Stimulated activated CD8-positive, alpha-beta memory T cell treated with anti-CD3 and anti-CD28 coated beads, Interleukin-4, amount 100 ng/mL, for 4 hours (primary cell): ENCODE results near the gene ADAMTSL1.

Source experiments
- DNase-seq, 2 donors: peaks; one replicate each; pipeline ENCODE4 v3.0.0-alpha.2; 2020; ENCODE audit warnings: low read depth in 2 of 2, low spot score in 1 of 2

ADAMTSL1 gene

GRCh38 chr9:18606281-18606680 lies 132.3 kb downstream of the ADAMTSL1 start:
- no peak for DNase-seq

DNA sequence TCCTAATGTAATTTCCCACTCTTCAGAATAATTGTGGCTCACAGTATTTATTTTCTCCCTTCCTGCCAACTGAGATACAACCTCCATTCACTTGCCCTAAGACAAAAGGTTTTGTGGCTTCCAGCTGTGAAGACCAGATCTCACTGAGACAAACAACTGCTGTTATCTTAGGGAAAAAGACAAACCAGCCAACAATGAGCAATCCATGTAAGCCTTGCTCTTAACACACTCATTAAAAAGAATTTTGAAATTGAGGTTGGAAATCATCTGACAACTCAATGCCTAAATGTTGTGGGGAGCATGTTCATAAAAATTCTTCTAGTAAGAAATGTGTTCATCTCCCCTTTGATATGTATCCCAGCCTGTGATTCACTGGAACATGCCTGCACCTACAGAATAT lies 132.9 kb downstream of the ADAMTSL1 start:
- DNase-seq, result no peak

DNA sequence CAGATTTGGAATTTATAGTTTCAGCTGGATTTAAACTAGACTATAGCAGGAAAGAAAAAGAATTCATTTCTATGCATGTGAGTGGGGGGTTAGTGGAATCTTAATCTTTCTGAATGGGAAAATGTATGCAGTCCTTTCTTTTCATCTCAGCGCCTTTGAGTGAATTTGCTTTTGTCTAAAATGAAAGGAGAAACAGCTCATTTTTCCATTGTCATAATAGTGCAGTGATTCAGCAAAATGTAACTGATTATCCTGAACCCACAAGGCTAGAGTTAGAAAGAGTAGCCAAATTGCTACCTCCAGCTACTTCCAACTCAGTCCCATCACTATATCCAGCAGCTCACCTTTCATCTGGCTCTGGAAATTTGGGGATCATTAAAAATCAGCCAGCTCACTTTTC lies 134.4 kb downstream of the ADAMTSL1 start:
- no peak for DNase-seq

DNA sequence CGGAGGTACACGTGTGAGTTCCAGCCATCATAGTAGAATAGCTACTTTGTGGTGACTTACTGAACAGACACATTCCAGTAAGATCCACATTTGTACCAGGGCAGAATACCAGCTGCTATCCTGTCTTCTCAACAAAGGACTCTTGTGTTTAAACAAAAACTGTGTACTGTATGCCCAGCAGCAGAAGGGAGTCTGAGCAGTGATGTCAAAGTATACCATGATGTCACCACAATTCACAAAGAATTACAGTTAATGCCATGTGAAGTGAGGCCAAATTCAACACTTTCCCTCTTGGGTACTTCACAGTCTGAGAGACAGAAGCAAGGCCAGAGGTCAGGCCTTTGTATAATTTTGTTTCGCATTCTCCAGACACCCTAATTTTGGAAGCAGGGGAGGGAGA lies 137.0 kb downstream of the ADAMTSL1 start:
- no peak for DNase-seq

GRCh38 chr9:18611971-18612370 lies 138.0 kb downstream of the ADAMTSL1 start:
- DNase-seq, result no peak

DNA sequence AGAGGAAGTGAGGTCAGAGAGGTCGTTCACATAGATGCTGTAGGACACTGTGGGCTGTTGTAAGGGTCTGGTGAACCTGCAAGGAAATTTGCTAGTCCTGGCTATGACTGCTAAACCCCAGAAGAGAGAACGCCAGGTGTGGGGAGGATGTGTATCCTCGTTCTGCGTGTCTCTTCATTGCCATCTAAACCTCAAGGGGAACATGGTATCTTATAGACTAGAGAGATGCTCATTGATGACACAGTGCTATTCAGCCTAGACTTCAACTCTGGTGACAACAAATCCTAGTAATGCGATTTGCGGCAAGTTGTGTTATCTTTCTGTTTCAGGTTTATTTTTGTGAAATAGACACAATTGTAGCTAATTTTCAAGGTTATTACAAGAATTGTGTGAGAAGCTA lies 140.2 kb downstream of the ADAMTSL1 start:
- no peak for DNase-seq

DNA sequence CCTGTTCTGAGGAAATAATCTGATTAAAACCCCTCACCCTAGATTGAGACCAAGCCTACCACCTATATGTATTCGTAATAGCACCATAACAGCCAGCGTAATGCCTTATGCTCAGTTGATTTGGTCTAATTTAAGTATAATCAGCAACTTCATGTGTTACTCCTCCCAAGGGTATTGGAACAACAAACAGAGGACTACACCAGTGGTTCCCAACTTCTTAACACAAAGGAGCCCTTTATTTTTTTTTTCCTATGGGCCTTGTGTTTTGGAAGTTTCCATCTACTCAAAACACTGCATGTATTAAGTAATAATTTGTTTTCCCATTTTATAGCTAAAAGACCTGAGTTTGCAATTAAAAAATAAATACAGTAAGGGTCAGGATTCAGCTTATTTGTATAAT lies 140.7 kb downstream of the ADAMTSL1 start:
- no peak for DNase-seq

- DNase-seq, result no peak
Observed at GRCh38 chr9:18616976-18617375, 143.0 kb downstream of the ADAMTSL1 start.

- DNase-seq, result no peak
Observed at GRCh38 chr9:18617759-18618158, 143.8 kb downstream of the ADAMTSL1 start.

GRCh38 chr9:18618862-18619261 lies 144.9 kb downstream of the ADAMTSL1 start:
- DNase-seq, result no peak

DNA sequence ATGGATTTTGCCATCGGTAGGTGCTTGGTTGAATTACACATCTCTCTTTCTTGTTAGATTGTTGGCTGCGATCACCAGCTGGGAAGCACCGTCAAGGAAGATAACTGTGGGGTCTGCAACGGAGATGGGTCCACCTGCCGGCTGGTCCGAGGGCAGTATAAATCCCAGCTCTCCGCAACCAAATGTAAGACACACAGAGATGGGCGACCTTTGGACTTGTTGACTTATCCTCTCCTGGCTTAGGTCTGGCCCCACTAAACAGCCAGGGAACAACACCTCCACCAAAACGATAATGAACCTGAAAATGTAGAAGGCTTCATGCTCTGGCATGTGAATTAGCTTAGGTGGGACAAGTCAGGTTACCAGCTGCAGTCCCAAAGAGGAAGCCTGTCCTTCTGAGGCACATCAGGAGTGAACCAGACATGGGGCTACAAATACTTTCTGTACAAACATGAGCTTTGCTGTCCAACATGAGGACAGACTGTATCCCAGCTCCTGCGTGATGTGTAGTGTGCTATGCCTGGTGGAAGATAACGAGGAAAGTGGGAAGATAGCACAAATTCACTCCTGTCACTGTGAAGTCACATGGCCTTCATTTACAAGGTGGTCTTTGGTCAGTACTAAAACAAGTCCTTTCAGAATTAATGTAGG lies 148.4 kb downstream of the ADAMTSL1 start:
- DNase-seq, result no peak

DNA sequence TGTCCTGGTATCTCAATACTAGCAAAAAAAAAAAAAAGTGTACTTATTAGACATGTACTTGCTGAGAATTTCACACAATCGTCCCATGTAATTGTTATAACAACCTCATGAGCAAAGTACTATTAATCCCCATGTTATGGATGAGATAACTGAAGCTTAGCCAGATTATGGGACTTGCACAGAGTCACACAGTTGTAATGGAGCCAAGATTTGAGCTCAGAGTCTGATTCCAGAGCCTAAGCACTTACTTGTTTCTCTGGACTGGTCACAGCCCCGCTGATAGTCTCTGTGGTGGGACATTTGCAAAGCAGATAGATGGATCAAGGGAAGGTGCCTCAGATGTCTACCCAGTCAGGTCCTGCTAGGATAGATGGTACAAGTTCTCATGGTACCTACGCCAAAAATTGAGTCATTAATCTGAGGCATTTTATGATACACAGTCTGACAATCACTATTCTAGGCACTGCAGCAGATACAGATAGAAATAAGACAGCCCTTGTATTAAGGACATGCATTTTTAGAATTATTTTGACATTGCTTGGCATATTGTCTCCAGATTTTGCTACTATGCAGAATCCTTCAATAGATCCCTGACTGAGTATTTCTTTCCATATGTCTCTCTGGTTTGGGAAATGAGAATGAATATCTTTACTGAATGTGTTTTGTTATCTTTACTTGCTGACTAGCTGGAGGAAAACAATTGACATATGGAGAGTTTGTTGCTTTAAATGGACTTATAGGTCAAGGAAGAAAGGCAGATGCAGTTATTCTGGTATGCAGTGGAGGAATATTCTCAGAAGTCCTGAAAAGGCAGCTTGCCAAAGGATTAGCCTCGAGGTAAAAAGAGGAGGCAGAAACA lies 149.5 kb downstream of the ADAMTSL1 start:
- DNase-seq, result no peak

DNA sequence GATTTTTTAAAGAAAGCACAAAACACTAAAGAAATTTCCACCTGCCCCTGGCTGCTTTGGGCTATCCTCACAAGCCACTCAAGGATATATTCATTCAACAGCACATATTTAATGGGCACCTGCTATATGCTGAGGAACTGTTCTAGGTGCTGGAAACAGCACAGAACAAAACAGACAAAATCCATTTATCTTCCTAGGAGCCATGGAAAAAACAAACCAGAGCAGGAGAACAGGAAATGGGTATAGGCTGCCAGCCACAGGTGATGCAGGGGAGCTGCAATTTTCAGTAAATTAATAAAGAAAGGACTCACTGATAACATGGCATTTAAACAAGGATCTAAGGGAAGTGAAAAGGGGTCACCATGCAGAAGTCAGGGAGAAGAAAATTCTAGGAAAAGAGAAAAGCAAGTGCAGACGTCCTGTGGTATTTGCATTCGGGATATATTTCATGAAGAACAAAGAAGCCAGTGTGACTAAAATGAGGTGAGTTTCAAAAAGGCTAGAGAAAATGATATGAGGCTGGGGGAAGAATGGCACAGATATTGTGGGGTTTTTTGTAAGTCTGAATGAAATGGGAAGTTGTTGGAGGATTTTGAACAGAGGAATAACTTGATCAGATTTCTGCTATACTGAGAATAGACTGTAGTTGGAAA lies 152.2 kb downstream of the ADAMTSL1 start:
- no peak for DNase-seq

GRCh38 chr9:18629136-18629535 lies 155.2 kb downstream of the ADAMTSL1 start:
- DNase-seq, result no peak

- no peak for DNase-seq
Observed at GRCh38 chr9:18632632-18633403, 158.9 kb downstream of the ADAMTSL1 start.

GRCh38 chr9:18636781-18637180 lies 162.8 kb downstream of the ADAMTSL1 start:
- DNase-seq, result no peak

- no peak for DNase-seq
Observed at GRCh38 chr9:18638371-18639249, 164.7 kb downstream of the ADAMTSL1 start.

DNA sequence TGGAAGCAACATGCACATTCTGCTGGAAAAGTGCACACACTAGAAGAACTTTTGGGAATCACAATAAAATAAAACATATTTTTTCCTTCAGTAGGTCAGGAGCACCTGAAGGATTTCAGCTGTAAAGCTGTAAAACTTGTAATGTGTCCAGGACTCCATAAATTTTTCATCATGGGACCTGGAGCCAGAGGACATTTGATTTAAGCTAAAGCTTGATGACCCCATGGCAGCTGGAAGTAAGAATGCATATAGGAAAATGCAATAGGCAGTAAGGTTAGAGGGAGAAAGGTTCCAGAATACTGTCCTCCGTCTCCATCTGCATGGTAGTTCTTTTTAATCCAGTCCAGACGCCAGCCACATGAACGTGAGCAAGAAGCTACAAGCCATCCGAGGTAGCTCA lies 166.0 kb downstream of the ADAMTSL1 start:
- no peak for DNase-seq

DNA sequence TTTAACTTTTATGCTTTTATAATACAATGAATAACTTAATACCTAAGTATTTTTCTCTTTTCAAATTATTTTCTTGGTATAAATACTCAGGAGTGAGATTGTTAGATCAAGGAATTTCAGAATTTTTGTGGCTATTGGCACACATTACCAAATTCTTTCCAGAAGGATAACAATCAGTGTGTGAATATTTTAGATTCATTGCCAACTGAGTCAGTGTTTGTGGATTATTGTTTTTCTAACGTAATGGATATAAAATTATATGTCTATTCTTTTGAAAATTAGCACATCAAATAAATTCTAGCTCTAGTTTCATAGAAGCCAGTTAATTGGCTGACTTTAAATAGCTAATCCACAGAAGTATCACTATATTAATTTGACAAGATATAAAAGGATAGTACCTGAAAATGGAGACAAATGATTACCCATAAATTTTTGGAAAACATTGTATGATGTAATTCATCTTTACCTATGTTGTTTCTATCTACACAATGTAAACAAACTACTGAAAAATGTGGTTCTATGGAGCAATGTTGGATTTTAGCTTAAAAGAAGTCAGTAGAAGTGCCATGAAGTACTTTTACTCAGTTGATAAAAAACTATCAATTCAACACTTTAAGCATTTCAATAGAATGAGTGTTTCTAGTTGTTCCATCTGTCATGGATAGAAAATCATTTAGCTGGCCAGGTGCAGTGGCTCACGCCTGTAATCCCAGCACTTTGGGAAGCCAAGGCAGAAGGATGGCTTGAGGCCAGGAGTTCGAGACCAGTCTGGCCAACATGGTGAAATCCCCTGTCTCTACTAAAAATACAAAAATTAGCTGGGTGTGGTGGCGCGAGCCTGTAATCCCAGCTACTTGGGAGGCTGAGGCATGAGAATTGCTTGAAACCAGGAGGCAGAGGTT lies 185.1 kb downstream of the ADAMTSL1 start:
- DNase-seq, result no peak
